Esophagus squamous epithelium (tissue), 5 donors: ENCODE data around the gene TSC22D3. TPM values are rescaled to one million over a fixed set of nuclear protein-coding genes. Genes with fewer than 3 reads are reported as not detected.

Experiments used
- DNase-seq: peaks from one replicate; lab custom pipeline; 2025; lab: John Stamatoyannopoulos, UW
- H3K27ac ChIP-seq, 4 donors: fragments of 200-600 bp; sonication (generic); one replicate each; pipeline ENCODE4 v1.5.1; 2016 to 2019; ENCODE audit warnings: mild to moderate bottlenecking in 1 of 4
- H3K27me3 ChIP-seq, 4 donors: fragments of 200-600 bp; sonication (generic); 1 replicate in 3 of 4; 2 replicates in 1 of 4; pipeline versions ENCODE4 v1.5.1 to v1.6.0; 2017 to 2021; ENCODE audit warnings: antibody characterized with exemption in 1 of 4
- H3K36me3 ChIP-seq, 3 donors: fragments of 200-600 bp; sonication (generic); one replicate each; pipeline ENCODE4 v1.5.1; 2016 to 2019
- H3K4me1 ChIP-seq, 3 donors: fragments of 200-600 bp; sonication (generic); one replicate each; pipeline ENCODE4 v1.5.1; 2017 to 2019
- H3K4me3 ChIP-seq, 4 donors: fragments of 200-600 bp; sonication (generic); 1 replicate in 3 of 4; 2 replicates in 1 of 4; pipeline ENCODE4 v1.5.1; 2016 to 2019; ENCODE audit warnings: mild to moderate bottlenecking in 2 of 4, moderate library complexity in 1 of 4
- H3K9me3 ChIP-seq, 3 donors: fragments of 200-600 bp; sonication (generic); one replicate each; pipeline ENCODE4 v1.5.1; 2016 to 2019
- POLR2A ChIP-seq, 4 donors: fragments of 450-650 bp; IDR thresholded peaks; one replicate each; pipeline ENCODE4 v1.6.1; 2017; ENCODE audit warnings: antibody characterized with exemption in 4 of 4, mild to moderate bottlenecking in 4 of 4, moderate library complexity in 3 of 4
- WGBS, 2 donors: methylation state at CpG; one replicate each; pipeline ENCODE4 v1.1.5; 2018; 5-methylcytosine and 5-hydroxymethylcytosine counted together
- intact Hi-C: fragments of 100-400 bp; cut with DNase I; formaldehyde crosslinking; loops from one replicate; pipeline ENCODE4 v1.15.0; 2022
- total RNA-seq, 4 donors: library from RNA; depleted of rRNA; stranded (reverse); fragments of >200 nt; gene quantifications; one replicate each; pipeline ENCODE4 v1.1.0, GENCODE V29; 2016
- TF ChIP-seq, protein P1 (sequence below), 6 experiments: fragments of 450-650 bp in 4 of 6; fragments of 200-600 bp in 2 of 6; sonication (generic) in 2 of 6; IDR thresholded peaks; one replicate each; pipeline ENCODE4 v1.5.1; 2016 to 2019; ENCODE audit warnings: antibody characterized with exemption in 6 of 6, mild to moderate bottlenecking in 4 of 6, moderate library complexity in 4 of 6
- donor health status: DM: yes; HTN: yes; CAD: no.

TSC22D3 gene
- total RNA-seq, 4 donors from 2014 or later, result 50.2 to 558 (median 140) TPM

DNA sequence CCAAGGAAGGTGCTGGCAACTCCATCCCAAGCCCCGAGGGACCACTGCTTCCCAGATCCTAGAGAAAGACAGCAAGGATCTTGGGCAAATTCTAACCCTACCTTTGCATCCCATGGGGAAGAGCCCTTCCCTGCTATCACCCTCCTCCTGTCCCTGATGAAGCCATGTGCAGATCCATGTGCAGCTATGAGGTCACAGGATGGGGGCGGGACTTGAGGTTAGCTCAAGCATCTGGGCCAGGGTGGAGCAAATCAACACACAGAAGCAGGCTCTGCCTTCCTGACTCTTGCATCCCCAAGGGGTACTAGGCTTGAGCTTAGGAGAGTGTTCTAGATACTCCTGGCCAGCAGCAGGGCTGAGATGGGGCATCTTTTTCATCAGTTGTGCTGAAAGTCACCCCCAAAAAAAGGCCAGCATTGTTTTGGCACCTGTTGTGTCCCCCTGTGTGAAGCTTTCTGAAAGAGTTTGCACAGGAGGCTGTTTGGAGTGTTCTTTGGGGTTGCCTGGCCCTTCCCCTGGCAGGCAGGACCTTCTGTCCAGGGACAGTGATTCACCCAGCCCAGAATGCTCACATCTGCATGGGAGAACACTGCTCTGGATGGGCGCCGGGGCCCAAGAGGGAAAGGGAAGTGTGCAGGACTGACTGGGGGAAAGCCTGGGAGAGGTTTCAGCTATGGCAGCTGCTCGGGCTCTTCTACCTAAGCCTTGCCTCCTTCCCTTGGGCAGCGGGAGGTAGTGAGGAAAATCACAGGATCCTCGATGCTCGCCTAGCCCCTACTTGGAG lies 96.4 kb downstream of the TSC22D3 start:
- intact Hi-C loops, result loop anchor here (5.0 kb wide), 1 partner anchor 33 kb away; no protein-coding TSS in a partner anchor
- H3K4me1 ChIP-seq, result peaks cover 0 to 85% (median 45%) of the 10 kb centered on the region in 3 donors

DNA sequence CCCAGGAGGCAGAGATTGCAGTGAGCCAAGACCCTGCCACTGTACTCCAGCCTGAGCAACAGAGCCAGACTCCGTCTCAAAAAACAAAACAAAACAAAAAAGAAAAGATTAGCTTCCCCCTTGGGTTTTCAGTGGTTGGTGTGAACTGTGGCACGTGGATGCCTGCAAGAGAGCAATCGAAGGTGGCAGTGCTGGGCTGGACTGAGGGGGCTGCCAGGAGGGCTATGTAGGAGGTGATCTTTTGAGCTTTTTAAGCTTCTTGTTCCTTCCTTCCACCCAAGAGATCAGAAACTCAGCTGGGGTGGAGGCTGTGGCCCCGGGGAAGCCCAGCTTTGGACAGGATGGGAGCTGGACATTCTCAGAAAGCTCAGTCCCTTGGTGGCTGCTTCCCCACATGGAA lies 97.7 kb downstream of the TSC22D3 start:
- WGBS, 2 donors, result 59 to 85% methylated on average over 3 of the region's 4 CpGs
- Histone ChIP-seq H3K9me3 (no peaks in the 10 kb centered on the region), H3K27me3 (no peaks in the 10 kb centered on the region), H3K4me3 (peak overlapping the region in 1 of 4 donors; percentile 70), H3K27ac (peak overlapping the region; percentile 91 to 98 (median 92)), H3K36me3 (no peaks in the 10 kb centered on the region), H3K4me1 (peaks cover 0 to 85% (median 34%) of the 10 kb centered on the region in 3 donors)
- intact Hi-C loops, result loop anchor here (5.0 kb wide), 1 partner anchor 34 kb away; no protein-coding TSS in a partner anchor
- DNase-seq, result no peak
- no peak for TF ChIP-seq POLR2A (IDR thresholded peaks at IDR 0.05)
- TF ChIP-seq, protein P1, sequence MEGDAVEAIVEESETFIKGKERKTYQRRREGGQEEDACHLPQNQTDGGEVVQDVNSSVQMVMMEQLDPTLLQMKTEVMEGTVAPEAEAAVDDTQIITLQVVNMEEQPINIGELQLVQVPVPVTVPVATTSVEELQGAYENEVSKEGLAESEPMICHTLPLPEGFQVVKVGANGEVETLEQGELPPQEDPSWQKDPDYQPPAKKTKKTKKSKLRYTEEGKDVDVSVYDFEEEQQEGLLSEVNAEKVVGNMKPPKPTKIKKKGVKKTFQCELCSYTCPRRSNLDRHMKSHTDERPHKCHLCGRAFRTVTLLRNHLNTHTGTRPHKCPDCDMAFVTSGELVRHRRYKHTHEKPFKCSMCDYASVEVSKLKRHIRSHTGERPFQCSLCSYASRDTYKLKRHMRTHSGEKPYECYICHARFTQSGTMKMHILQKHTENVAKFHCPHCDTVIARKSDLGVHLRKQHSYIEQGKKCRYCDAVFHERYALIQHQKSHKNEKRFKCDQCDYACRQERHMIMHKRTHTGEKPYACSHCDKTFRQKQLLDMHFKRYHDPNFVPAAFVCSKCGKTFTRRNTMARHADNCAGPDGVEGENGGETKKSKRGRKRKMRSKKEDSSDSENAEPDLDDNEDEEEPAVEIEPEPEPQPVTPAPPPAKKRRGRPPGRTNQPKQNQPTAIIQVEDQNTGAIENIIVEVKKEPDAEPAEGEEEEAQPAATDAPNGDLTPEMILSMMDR (IDR thresholded peaks at IDR 0.05), result no peak

More for the DNA sequence above, 96.4 kb downstream of the TSC22D3 start:
- Histone ChIP-seq H3K27me3 (no peaks in the 10 kb centered on the region), H3K27ac (peak overlapping the region; percentile 39 to 98 (median 92)), H3K36me3 (no peaks in the 10 kb centered on the region), H3K9me3 (no peaks in the 10 kb centered on the region), H3K4me3 (peak overlapping the region in 1 of 4 donors; percentile 15)
- TF ChIP-seq POLR2A (IDR thresholded peaks at IDR 0.05), result peak in 1 of 4 donors; percentile 58
- TF ChIP-seq, protein P1 (IDR thresholded peaks at IDR 0.05), result no peak
- WGBS, 2 donors, result 78 to 91% methylated on average over 3 to 7 of the region's 8 CpGs
- peak; percentile 39 for DNase-seq

DNA sequence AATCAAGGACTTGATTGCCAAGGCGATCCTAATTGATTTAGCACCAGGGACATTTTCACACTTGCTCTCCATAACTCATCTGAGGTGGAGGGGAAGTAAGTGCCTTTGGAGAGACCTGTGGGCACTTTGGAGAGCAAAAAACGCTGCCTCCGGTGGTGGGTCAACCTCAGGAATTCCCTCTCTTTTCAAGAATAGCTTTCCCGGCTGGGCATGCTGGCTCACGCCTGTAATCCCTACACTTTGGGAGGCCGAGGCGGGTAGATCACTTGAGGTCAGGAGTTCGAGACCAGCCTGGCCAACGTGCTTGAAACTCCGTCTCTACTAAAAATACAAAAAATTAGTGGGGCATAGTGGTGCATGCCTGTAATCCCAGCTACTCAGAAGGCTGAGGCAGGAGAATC lies 98.1 kb downstream of the TSC22D3 start:
- H3K4me1 ChIP-seq, result peaks cover 0 to 85% (median 30%) of the 10 kb centered on the region in 3 donors
- no peak for TF ChIP-seq POLR2A (IDR thresholded peaks at IDR 0.05)
- TF ChIP-seq, protein P1 (IDR thresholded peaks at IDR 0.05), result no peak
- no peak for DNase-seq

DNA sequence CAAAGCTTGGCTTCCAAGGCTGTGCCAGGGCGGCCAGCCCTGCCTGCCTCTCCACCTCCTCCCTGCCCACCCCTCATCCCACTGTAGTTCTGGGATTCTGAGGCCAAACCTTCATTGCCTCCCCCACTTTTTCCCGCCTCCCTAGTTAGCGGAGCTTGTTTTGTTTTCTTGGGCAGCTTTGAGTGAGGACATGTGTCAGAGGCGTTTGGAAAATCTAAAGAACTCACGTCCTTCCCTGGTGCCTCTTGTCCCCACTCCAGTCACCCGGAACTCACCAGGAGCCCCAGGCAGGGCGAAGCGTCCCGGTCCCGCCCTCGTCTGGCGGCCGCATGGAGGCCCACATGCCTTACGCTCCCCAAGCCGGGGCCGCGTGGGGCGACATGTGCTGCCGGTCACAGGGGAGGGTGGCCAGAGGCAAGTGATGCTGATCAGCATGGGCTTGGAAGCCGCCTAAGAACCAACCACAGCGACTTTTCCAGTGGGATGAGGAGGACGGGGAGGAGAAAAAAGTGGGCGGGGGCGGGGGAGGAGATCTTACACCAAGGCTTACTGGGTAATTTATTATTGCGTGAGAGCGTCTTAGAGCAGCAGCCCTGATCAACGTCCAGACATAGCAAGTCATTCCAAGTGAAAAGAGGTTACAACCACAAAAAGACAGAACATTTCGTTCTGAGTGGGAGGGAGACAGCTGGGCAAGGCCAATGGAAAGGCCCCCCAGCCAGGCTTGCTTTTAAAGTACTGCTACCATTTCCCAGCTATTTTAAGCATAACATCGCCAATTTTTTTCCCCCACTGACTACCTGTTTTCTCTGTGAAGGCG lies 98.8 kb downstream of the TSC22D3 start:
- DNase-seq, result peak; percentile 20
- Histone ChIP-seq H3K36me3 (no peaks in the 10 kb centered on the region), H3K27ac (peak overlapping the region; percentile 91 to 98 (median 92)), H3K4me3 (peak overlapping the region; percentile 41 to 70 (median 56)), H3K27me3 (no peaks in the 10 kb centered on the region), H3K9me3 (no peaks in the 10 kb centered on the region), H3K4me1 (peaks cover 0 to 77% (median 29%) of the 10 kb centered on the region in 3 donors)
- peak in 2 of 4 donors; percentile 73 to 81 for TF ChIP-seq POLR2A (IDR thresholded peaks at IDR 0.05)
- TF ChIP-seq, protein P1 (IDR thresholded peaks at IDR 0.05), result no peak
- WGBS, 2 donors, result 3 to 31% methylated on average over 8 to 14 of the region's 30 CpGs
- intact Hi-C loops, result loop anchor here (5.0 kb wide), 1 partner anchor 36 kb away; no protein-coding TSS in a partner anchor

More for the DNA sequence above, 98.1 kb downstream of the TSC22D3 start:
- no peaks in the 10 kb centered on the region for H3K36me3 ChIP-seq
- peak overlapping the region; percentile 91 to 98 (median 92) for H3K27ac ChIP-seq
- intact Hi-C loops, result loop anchor here (5.0 kb wide), 1 partner anchor 35 kb away; no protein-coding TSS in a partner anchor
- peak overlapping the region in 3 of 4 donors; percentile 55 to 70 (median 57) for H3K4me3 ChIP-seq
- 25 to 30% methylated on average over 1 to 3 of the region's 10 CpGs for WGBS, 2 donors
- H3K9me3 ChIP-seq, result no peaks in the 10 kb centered on the region
- H3K27me3 ChIP-seq, result no peaks in the 10 kb centered on the region
